Stimulated activated CD4-positive, alpha-beta T cell treated with anti-CD3 and anti-CD28 coated beads, Interleukin-4, amount 100 ng/mL, for 1 hour (primary cell): ENCODE data around the gene FBLN7.
"Not testable (repeated sequence)": the region's sequence is repeated elsewhere in the genome, so short reads cannot be mapped to it uniquely, and the experiment has no call there.

Experiments used
- DNase-seq: peaks from one replicate; pipeline ENCODE4 v3.0.0-alpha.2; 2020

Gene FBLN7

GRCh38 chr2:112187805-112188596 lies 49.8 kb downstream of the FBLN7 start:
- DNase-seq = peak; percentile 74

GRCh38 chr2:112189001-112189556 lies 50.9 kb downstream of the FBLN7 start:
- DNase-seq = no peak

DNA sequence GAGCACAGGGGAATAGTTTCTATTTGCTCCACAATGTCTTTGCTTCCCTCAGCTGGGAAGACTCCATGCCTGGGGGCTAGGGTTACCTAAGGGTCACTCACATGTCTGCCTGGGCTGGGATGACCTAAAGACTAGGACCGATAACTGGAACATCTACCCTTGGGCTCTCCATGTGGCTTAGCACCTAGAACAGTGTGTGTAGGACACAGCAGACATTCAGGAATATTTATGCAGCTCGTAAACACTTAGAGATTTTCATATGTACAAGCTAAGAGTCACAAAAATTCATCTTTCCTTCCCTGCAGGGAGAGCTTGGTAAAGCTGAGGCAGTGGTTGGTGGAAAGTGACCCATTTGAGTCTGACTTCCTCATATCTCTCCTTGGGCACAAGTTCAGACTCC lies 55.8 kb downstream of the FBLN7 start:
- DNase-seq = no peak

DNA sequence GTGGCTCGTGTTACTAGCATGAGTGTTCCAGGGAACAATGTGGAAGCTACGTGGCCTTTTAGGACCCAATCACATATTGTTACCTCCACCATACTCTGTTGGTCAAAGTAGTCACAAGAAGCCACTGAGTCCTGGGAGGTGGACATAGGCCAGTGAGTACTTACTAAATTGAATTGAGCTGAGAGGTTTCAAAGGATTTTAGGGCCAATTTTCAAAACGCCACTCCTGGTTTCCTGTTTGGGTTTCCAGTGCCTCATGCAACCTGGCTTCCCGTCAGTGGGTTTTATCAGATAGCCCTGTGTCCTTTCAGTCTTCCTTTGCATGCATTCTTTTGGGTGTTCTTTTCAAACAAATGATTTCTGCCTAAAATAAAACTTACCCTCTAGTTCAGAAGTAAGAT lies 56.3 kb downstream of the FBLN7 start:
- no peak for DNase-seq

GRCh38 chr2:112195167-112195766 lies 57.1 kb downstream of the FBLN7 start:
- no peak for DNase-seq

DNA sequence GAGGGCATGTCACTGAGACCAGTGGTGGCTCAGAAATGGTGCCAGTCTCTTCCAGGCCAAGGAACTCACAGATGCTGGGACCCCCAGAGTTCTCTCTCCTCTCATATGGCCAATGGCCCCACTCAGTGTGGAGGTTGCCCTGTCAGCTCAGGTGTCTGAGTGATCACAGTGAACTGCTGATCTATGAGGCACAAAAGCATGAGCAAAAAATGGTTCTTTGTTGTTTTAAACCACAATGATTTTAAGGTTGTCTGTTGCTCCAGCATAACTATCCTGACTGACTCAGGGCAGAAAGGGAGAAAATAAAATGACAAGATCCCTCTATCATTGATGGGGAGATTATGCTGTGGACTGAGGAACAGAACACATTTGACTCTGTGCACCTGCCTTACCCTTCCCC lies 57.8 kb downstream of the FBLN7 start:
- no peak for DNase-seq

GRCh38 chr2:112197868-112198267 lies 59.7 kb downstream of the FBLN7 start:
- DNase-seq = no peak

GRCh38 chr2:112198780-112199179 lies 60.6 kb downstream of the FBLN7 start:
- DNase-seq = no peak

DNA sequence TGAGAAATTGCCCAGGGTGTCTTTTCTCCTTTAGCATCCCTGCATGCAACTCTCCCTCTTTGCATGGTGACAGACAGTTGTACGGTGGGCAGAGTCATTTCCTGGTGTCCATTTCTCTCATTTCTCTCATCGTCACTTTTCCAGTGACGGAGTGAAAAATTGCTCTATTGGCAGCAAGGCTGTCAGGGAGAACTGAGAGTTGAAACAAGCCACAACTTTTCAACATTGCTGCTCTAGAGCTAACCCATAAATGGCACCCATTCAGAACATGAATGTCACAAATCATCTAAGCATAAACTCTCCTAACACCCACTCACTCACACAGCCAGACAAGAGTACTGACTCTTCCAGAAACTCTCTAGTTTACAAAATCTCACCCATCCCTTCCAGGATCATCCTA lies 61.0 kb downstream of the FBLN7 start:
- no peak for DNase-seq

GRCh38 chr2:112201696-112202430 lies 63.7 kb downstream of the FBLN7 start:
- DNase-seq = no peak

GRCh38 chr2:112204411-112204810 lies 66.2 kb downstream of the FBLN7 start:
- DNase-seq = no peak

GRCh38 chr2:112207905-112208304 lies 69.7 kb downstream of the FBLN7 start:
- DNase-seq = not testable (repeated sequence)

DNA sequence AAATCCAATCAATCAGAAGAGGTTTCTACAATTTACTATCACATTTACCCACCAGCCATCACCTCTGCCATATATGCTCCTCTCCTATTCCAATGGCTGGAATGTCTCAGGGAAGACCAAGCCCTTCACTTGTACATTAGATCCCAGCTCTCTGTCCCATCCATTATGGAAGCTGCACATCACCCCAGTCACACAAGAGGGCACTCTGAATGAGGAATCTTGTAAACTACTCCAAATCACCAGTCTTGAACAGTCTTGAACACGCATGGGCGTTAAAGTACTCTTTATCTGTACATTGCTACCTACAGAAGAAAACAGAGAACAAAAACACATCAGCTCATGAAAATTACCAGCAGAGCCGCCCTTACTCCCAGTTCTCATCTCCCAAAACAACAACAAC lies 78.0 kb downstream of the FBLN7 start:
- no peak for DNase-seq

- DNase-seq = no peak
Observed at GRCh38 chr2:112217854-112218253, 79.7 kb downstream of the FBLN7 start.

- DNase-seq = no peak
Observed at GRCh38 chr2:112220186-112220585, 82.0 kb downstream of the FBLN7 start.

DNA sequence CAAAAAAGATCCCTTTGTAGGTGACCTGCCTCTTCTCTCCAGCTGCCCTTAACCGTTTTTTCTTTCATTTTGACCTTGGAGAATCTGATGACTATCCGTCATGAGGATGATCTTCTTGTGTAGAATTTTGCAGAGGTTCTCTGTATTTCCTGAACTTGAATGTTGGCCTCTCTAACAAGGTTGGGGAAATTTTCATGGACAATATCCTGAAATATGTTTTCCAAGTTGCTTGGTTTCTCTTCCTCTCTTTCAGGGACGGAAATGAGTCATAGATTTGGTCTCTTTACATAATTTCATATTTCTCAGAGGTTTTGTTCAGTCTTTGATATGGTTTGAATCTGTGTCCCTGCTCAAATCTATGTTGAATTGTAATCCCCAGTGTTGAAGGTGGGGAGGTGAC lies 82.6 kb downstream of the FBLN7 start:
- no peak for DNase-seq

DNA sequence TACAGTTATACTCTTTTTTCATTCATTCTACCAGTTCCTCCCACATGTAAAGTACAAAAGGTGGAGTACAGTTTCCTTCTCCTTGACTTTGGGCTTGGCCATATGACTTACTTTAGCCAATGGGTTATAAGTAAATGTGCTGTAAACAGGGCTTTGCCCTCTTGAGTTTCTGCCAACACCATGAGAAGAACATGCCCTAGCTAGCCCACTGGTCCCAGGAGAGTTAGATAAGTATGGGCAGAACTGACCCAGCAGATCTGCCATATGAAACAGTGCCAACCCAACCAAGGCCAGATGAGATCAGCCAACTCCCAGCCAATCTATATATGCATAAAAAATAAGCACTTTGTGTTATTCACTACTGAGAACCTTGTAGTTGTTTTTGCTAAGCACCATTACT lies 91.2 kb downstream of the FBLN7 start:
- DNase-seq = no peak

DNA sequence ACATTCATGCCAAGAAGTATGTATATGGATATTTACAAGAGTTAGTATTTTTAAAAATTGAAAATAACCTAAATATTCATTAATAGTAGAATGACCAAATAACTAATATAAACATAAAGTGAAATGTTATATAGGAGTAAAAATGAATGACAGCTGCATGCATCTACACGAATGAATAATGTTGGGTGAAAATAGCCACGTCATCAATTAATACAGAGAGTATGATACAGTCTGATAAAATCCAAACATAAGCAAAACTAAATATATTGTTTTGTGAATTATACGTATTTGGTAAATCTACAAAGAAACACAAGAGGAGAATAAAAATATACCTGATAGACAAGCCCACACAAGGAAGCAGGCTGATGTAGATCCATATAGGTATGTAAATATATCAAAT lies 92.2 kb downstream of the FBLN7 start:
- DNase-seq = no peak
